IPS-20b (cell line): ENCODE measurements around the gene TRIM46.
"Not testable (repeated sequence)": the region's sequence is repeated elsewhere in the genome, so short reads cannot be mapped to it uniquely, and the experiment has no call there.

ENCODE experiments used
- H3K27ac ChIP-seq: one replicate; pipeline ENCODE4 v1.5.1; 2013; ENCODE audit warnings: low read length
- H3K27me3 ChIP-seq: 2 replicates; pipeline ENCODE4 v1.6.1; 2013; ENCODE audit warnings: mild to moderate bottlenecking, low read length, inconsistent platforms; ENCODE audit not compliant: insufficient read depth
- H3K36me3 ChIP-seq: 2 replicates; pipeline ENCODE4 v1.6.1; 2013; ENCODE audit warnings: low read depth, mild to moderate bottlenecking, inconsistent platforms, low read length, moderate library complexity; ENCODE audit not compliant: insufficient read depth
- H3K4me1 ChIP-seq: 2 replicates; pipeline ENCODE4 v1.6.1; 2013; ENCODE audit warnings: mild to moderate bottlenecking, control low read depth, inconsistent platforms, low read length, moderate library complexity; ENCODE audit not compliant: insufficient read depth
- H3K4me3 ChIP-seq: 2 replicates; pipeline ENCODE4 v1.5.1; 2013; ENCODE audit warnings: mild to moderate bottlenecking, low read length, inconsistent platforms
- H3K9ac ChIP-seq: 2 replicates; pipeline ENCODE4 v1.6.1; 2013; ENCODE audit warnings: low read depth, mild to moderate bottlenecking, inconsistent platforms, low read length, moderate library complexity
- H3K9me3 ChIP-seq: 2 replicates; pipeline ENCODE4 v1.6.1; 2013; ENCODE audit warnings: mild to moderate bottlenecking, low read depth, low read length, inconsistent platforms; ENCODE audit not compliant: insufficient read depth

TRIM46 gene

GRCh38 chr1:155185783-155186066 lies 12.1 kb downstream of the TRIM46 start:
- H3K27me3 ChIP-seq = no peaks in the 10 kb centered on the region
- H3K27ac ChIP-seq = no peak overlapping the region
- H3K9ac ChIP-seq = peak overlapping the region; percentile 2
- H3K4me3 ChIP-seq = no peak overlapping the region
- H3K4me1 ChIP-seq = peaks cover 11% of the 10 kb centered on the region; the same call in 1 of the 2 replicates
- H3K36me3 ChIP-seq = peaks cover 10% of the 10 kb centered on the region; the same call in 1 of the 2 replicates
- no peaks in the 10 kb centered on the region for H3K9me3 ChIP-seq

GRCh38 chr1:155186067-155186793 lies 12.6 kb downstream of the TRIM46 start:
- Histone ChIP-seq H3K9ac (peak overlapping the region; percentile 2), H3K9me3 (no peaks in the 10 kb centered on the region), H3K4me3 (no peak overlapping the region), H3K4me1 (peaks cover 11% of the 10 kb centered on the region; the same call in 1 of the 2 replicates), H3K27ac (no peak overlapping the region), H3K27me3 (no peaks in the 10 kb centered on the region), H3K36me3 (peaks cover 10% of the 10 kb centered on the region; the same call in 1 of the 2 replicates)

- H3K9me3 ChIP-seq = no peaks in the 10 kb centered on the region
- H3K27ac ChIP-seq = no peak overlapping the region
- peaks cover 5% of the 10 kb centered on the region; the same call in 1 of the 2 replicates for H3K36me3 ChIP-seq
- H3K4me3 ChIP-seq = no peak overlapping the region
- peaks cover 11% of the 10 kb centered on the region; the same call in 1 of the 2 replicates for H3K4me1 ChIP-seq
- peak overlapping the region; percentile 2; the same call in 1 of the 2 replicates for H3K9ac ChIP-seq
- H3K27me3 ChIP-seq = no peaks in the 10 kb centered on the region
Measured at GRCh38 chr1:155186794-155187455, 13.3 kb downstream of the TRIM46 start.

- H3K4me3 ChIP-seq = no peak overlapping the region
- no peak overlapping the region for H3K27ac ChIP-seq
- H3K9ac ChIP-seq = no peak overlapping the region
- no peaks in the 10 kb centered on the region for H3K27me3 ChIP-seq
- H3K9me3 ChIP-seq = no peaks in the 10 kb centered on the region
- H3K4me1 ChIP-seq = peaks cover 13% of the 10 kb centered on the region; the same call in 1 of the 2 replicates
- H3K36me3 ChIP-seq = peaks cover 2% of the 10 kb centered on the region; the same call in 1 of the 2 replicates
Measured at GRCh38 chr1:155187456-155187891, 13.8 kb downstream of the TRIM46 start.

- peaks cover 15% of the 10 kb centered on the region; the same call in 1 of the 2 replicates for H3K4me1 ChIP-seq
- no peaks in the 10 kb centered on the region for H3K9me3 ChIP-seq
- H3K27me3 ChIP-seq = no peaks in the 10 kb centered on the region
- H3K36me3 ChIP-seq = no peaks in the 10 kb centered on the region
- no peak overlapping the region for H3K9ac ChIP-seq
- no peak overlapping the region for H3K4me3 ChIP-seq
- H3K27ac ChIP-seq = no peak overlapping the region
Measured at GRCh38 chr1:155188268-155188667, 14.6 kb downstream of the TRIM46 start.

GRCh38 chr1:155189926-155190325 lies 16.3 kb downstream of the TRIM46 start:
- H3K36me3 ChIP-seq, H3K27ac ChIP-seq, H3K4me3 ChIP-seq, H3K9me3 ChIP-seq, H3K27me3 ChIP-seq, H3K9ac ChIP-seq: not testable (repeated sequence)
- peaks cover 15% of the 10 kb centered on the region; the same call in 1 of the 2 replicates for H3K4me1 ChIP-seq

- no peak overlapping the region for H3K27ac ChIP-seq
- H3K36me3 ChIP-seq = peaks cover 13% of the 10 kb centered on the region
- no peaks in the 10 kb centered on the region for H3K27me3 ChIP-seq
- H3K9me3 ChIP-seq = no peaks in the 10 kb centered on the region
- no peak overlapping the region for H3K9ac ChIP-seq
- H3K4me3 ChIP-seq = no peak overlapping the region
- peaks cover 9% of the 10 kb centered on the region for H3K4me1 ChIP-seq
Measured at GRCh38 chr1:155191904-155192303, 18.3 kb downstream of the TRIM46 start.

- Histone ChIP-seq H3K4me1 (peaks cover 16% of the 10 kb centered on the region), H3K9ac (peak overlapping the region; percentile 92; the same call in 1 of the 2 replicates), H3K9me3 (no peaks in the 10 kb centered on the region), H3K27ac (peak overlapping the region; percentile 89), H3K36me3 (peaks cover 20% of the 10 kb centered on the region), H3K27me3 (no peaks in the 10 kb centered on the region), H3K4me3 (peak overlapping the region; percentile 99)
Measured at GRCh38 chr1:155192346-155193274, 19.0 kb downstream of the TRIM46 start.

- H3K9ac ChIP-seq = peak overlapping the region; percentile 92; the same call in 1 of the 2 replicates
- peaks cover 19% of the 10 kb centered on the region for H3K4me1 ChIP-seq
- peak overlapping the region; percentile 99 for H3K4me3 ChIP-seq
- H3K27ac ChIP-seq = peak overlapping the region; percentile 89
- peaks cover 28% of the 10 kb centered on the region for H3K36me3 ChIP-seq
- H3K9me3 ChIP-seq = no peaks in the 10 kb centered on the region
- H3K27me3 ChIP-seq = no peaks in the 10 kb centered on the region
Measured at GRCh38 chr1:155193275-155193990, 19.8 kb downstream of the TRIM46 start.

- peak overlapping the region; percentile 89 for H3K27ac ChIP-seq
- not testable (repeated sequence) for H3K27me3 ChIP-seq, H3K9me3 ChIP-seq
- H3K36me3 ChIP-seq = peaks cover 33% of the 10 kb centered on the region
- H3K4me3 ChIP-seq = peak overlapping the region; percentile 99
- H3K9ac ChIP-seq = peak overlapping the region; percentile 92; the same call in 1 of the 2 replicates
- peaks cover 19% of the 10 kb centered on the region for H3K4me1 ChIP-seq
Measured at GRCh38 chr1:155193991-155194240, 20.3 kb downstream of the TRIM46 start.
